H1 (cell line): Measurements from ENCODE around the gene C2CD3.

Source experiments
- ATF3 ChIP-seq: IDR thresholded peaks from 2 replicates; pipeline ENCODE4 v1.6.1; 2011; ENCODE audit warnings: low read depth, mild to moderate bottlenecking, low read length; ENCODE audit not compliant: insufficient read depth
- CTCF ChIP-seq, 3 experiments: IDR thresholded peaks; 1 replicate in 2 of 3; 2 replicates in 1 of 3; pipeline versions ENCODE4 v1.5.1 to v1.6.1; 2011; ENCODE audit warnings: low read length in 3 of 3, mild to moderate bottlenecking in 3 of 3, inconsistent platforms in 2 of 3, low read depth in 1 of 3, moderate library complexity in 1 of 3; ENCODE audit not compliant: insufficient read depth in 1 of 3; ENCODE audit errors: control extremely low read depth in 1 of 3
- FOSL1 ChIP-seq: IDR thresholded peaks from 2 replicates; pipeline ENCODE4 v1.6.1; 2011; ENCODE audit warnings: mild to moderate bottlenecking, low read depth, low read length, moderate library complexity; ENCODE audit not compliant: insufficient read depth
- HDAC2 ChIP-seq, 2 experiments: fragments of 300-600 bp in 1 of 2; sonication (generic) in 1 of 2; IDR thresholded peaks; 2 replicates each; pipeline ENCODE4 v1.6.1; 2011 to 2012; ENCODE audit warnings: low read depth in 2 of 2, low read length in 2 of 2, mild to moderate bottlenecking in 2 of 2, moderate library complexity in 2 of 2, borderline replicate concordance in 1 of 2, inconsistent platforms in 1 of 2
- HDAC6 ChIP-seq: IDR thresholded peaks from one replicate; pipeline ENCODE4 v1.7.1; 2012; ENCODE audit warnings: low read depth, mild to moderate bottlenecking, inconsistent platforms, low read length, moderate library complexity
- POLR2A ChIP-seq, 2 experiments: IDR thresholded peaks; 1 replicate in 1 of 2; 2 replicates in 1 of 2; pipeline ENCODE4 v1.6.1; 2011; ENCODE audit warnings: low read depth in 2 of 2, low read length in 2 of 2, mild to moderate bottlenecking in 2 of 2; ENCODE audit errors: control extremely low read depth in 1 of 2
- SP1 ChIP-seq: IDR thresholded peaks from 2 replicates; pipeline ENCODE4 v1.6.1; 2011; ENCODE audit warnings: low read depth, low read length

- TF ChIP-seq HDAC2 (IDR thresholded peaks at IDR 0.05; ENCODE audit: borderline replicate concordance in 1 of 2, low read depth in 2 of 2, low read length in 2 of 2): no peak
- TF ChIP-seq POLR2A (IDR thresholded peaks at IDR 0.05; ENCODE audit: control extremely low read depth in 1 of 2, low read depth in 2 of 2, low read length in 2 of 2): no peak
- no peak for TF ChIP-seq CTCF (IDR thresholded peaks at IDR 0.05; ENCODE audit: control extremely low read depth in 1 of 3, insufficient read depth in 1 of 3, low read depth in 1 of 3, low read length in 3 of 3)
- TF ChIP-seq SP1: no peak
- TF ChIP-seq FOSL1: no peak
- TF ChIP-seq HDAC6: no peak
- no peak for TF ChIP-seq ATF3
These were observed 64.7 kb downstream of the C2CD3 start for GRCh38 chr11:74106124-74106523.
